MV-4-11 (cell line): ENCODE results near the gene SLC4A2.

Experiments used
- DNase-seq: peaks from one replicate; lab custom pipeline; 2025; lab: John Stamatoyannopoulos, UW

The SLC4A2 gene

DNA sequence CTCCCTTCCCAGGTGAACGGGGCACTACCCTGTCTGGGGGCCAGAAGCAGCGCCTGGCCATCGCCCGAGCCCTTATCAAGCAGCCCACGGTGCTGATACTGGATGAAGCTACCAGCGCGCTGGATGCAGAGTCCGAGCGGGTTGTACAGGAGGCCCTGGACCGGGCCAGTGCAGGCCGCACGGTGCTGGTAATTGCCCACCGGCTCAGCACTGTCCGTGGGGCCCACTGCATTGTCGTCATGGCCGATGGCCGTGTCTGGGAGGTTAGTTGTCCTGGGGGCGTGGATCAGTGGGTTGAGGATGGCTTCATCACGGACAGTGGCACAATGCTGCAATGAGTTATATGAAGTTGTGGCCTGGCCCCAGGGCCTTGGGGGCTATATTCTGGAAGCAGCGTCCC lies 15.4 kb upstream of the SLC4A2 start:
- DNase-seq: no peak

DNA sequence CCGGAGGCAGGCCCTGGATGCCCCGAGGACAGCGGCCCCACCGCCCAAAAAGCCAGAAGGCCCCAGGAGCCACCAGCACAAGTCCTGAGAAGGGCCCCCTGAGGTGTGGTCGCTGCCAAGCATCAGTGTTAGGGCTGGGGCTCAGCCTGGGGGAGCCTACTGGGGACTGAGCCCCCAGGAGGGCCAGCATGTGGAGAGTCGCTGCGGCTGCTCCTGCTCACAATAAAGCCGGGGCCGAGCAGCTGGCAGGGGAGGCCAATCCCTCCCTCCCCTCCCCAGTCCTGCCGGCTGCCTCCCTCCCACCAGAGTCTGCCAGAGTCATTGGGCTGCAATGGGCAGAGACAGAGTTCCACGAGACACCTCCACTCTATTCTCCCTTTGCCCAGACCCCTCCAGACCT lies 14.1 kb upstream of the SLC4A2 start:
- DNase-seq: no peak

DNA sequence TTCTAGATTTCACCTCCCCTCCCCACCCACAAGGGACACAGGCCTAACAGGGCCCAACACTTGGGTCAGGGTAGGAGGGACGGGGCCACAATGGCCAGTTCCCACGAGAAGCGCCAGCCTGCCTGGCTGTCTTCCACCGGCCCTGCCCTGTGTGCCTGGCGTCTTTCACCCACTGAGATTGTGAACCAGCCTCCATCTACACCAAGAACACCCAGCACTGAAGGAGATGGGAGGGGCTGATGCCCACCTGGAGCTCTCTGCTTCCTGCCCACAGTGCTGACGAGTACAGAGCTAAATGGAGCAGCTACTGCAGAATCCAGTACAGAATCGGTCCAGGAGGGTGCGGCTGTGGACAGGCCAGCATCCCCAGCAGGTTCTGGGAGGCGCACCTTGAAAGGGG lies 13.4 kb upstream of the SLC4A2 start:
- no peak for DNase-seq

DNA sequence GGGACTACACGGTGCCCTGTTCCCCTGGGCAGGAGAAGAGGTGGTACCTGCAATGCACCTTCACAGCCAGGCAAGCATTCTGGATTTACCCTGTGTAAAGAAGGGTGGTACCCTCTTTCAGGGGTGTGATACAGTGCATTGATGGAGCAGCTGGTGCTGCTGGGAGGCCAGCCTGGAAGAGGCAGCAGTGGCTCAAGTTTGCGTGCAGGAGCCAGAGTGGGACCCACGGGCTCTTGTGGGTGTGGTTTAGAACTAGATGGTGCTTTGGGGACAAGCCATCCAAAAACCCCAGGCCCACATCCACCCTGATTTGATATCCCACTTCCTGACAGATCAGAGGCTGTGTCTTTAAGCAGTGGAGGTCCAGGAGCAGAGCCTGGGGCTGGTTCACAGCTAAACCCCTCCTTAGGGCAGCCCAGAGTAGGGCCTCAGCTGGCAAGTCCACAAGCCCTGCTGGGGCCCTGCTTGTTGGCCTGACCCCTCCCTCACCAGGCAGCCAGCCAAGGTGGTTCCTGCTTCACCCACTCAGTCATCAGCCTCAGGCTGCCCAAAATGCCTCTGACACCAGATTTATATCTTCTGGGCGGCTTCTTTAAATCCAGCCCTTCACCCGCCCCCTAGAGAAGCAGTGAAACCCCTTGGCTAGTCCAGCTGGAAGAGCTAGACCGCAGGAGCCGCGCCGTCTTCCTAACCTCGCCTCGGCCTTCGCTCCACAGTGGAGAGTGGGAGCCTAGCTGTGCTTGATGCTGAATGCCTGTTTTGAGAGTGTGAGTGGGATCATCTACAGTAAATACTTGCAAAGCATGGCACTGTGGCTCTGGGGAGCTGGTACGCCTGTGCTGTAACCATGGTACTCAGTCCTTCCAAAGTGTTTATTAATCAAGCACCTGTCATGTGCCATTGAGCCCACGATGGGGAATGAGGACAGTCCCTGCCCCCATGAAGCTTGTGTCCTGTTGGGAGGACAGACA lies 12.5 kb upstream of the SLC4A2 start:
- DNase-seq: no peak

DNA sequence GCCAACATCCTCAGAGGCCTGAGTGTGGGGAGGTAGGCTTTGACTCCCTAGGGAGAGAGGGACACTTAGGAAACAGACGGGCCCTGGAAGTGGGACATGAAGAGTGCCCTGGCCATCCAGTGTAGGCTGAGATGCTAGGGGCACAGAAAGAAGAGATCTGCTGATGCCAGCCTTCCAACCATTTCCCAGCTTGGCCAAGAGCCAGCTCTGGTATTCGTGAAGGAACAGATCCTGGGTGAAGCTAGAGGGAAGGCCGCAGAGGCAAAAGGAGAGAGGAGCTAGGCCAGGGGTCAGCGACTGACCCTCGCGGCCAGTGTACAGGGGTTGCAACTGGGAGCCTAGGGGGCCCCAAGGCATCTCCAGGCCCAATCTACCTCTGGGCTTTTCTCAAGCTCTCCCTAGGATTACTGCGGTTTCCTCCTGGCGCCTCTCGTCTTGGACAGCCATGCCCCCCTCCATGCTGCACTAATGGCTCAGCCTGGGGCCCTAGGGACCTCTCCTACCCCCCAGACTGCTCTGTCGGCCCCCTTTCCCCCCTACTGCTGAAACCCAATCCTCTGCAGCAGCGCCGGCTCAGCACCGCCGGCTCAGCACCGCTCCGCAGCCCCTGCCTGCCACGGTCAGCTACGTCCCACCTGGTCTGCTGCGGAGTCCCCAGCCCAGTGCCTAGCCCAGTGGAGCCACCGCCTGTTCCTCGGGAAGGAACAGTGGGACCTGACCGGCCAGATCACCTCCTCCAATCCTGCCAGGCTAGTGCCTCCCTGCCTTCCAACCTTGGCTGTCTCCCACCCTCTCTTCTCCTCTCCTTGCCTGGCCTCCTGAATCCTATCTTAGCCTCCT lies 11.2 kb upstream of the SLC4A2 start, which contains the start of gene ASIC3:
ASIC3 (plus strand) TSS at position 556 of the 840 bp plus-strand sequence. CDS start 355 bp downstream, outside the sequence.
- DNase-seq: no peak

DNA sequence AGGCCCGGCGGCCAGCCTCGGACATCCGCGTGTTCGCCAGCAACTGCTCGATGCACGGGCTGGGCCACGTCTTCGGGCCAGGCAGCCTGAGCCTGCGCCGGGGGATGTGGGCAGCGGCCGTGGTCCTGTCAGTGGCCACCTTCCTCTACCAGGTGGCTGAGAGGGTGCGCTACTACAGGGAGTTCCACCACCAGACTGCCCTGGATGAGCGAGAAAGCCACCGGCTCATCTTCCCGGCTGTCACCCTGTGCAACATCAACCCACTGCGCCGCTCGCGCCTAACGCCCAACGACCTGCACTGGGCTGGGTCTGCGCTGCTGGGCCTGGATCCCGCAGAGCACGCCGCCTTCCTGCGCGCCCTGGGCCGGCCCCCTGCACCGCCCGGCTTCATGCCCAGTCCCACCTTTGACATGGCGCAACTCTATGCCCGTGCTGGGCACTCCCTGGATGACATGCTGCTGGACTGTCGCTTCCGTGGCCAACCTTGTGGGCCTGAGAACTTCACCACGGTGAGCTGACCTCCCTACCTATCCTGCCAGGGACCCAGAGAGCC lies 10.4 kb upstream of the SLC4A2 start:
- DNase-seq: no peak

DNA sequence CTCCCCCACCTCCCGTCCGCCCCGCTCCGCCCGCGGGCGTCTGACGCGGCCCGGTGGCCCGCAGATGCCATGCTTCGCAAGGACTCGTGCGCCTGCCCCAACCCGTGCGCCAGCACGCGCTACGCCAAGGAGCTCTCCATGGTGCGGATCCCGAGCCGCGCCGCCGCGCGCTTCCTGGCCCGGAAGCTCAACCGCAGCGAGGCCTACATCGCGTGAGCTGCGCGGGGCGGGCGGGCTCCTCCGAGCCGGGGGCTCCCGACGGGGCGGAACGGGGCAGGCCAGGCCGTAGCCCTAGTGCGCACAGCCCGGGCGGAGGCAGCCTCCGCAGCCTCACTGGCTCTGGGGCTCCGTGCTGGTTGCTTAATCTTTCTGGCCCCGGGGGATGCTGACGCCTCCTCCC lies 8.3 kb upstream of the SLC4A2 start:
- DNase-seq: peak; percentile 50

DNA sequence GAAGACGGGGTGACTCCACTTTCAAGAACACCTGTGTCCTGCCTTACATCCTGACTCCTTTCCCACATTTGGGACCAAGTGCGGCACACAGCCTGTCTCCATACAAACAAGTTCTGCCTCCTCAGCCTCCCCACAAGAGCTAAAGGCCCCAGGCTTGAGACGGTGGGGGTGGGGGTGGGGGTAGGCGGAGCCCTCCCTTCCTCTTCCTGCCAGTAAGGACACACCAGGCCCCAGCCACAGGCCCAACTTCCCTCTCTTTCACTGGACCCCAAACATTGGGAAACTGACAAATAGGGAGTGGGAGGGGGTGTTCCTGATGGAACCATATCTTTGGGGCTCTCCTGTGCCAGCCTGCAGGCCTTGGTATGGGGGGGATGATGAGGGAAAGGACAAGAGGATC lies 6.3 kb upstream of the SLC4A2 start:
- DNase-seq: peak; percentile 5

DNA sequence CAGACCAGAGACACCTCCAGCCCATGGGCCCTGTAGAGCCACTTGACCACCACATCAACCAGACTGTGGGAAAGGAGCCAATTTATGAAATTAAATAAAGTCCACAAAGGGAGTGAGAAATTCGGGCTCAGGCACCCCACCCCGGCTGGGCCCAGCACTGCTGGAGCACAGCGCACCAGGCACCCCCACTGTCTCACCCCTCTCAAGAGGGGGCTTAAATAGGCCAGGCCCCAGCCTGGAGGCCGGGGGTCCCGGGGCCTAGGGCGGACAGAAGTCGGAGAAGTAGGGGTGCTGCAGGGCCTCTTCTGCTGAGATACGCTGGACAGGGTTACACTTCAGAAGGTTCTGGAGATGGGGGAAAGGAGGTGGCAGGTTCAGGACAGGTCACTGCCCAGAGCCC lies 5.6 kb upstream of the SLC4A2 start:
- no peak for DNase-seq

DNA sequence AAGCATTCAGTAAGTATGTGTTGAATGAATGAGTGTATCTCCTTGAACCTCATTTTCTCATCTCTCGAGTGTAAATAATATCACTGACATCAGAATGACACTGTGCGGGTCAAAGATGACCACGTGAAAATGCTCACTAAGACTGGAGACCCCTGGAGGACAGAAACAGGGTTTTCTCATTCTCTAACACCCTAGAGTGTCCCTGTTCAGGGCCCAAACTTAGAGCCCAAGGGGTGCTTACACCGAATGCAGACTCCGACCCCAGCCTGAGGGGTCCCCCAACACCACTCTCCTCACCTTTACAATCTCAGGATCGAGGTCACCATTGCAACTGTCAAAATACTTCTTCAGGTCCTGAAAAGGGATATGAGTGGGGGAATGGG lies 3.1 kb upstream of the SLC4A2 start:
- DNase-seq: no peak

DNA sequence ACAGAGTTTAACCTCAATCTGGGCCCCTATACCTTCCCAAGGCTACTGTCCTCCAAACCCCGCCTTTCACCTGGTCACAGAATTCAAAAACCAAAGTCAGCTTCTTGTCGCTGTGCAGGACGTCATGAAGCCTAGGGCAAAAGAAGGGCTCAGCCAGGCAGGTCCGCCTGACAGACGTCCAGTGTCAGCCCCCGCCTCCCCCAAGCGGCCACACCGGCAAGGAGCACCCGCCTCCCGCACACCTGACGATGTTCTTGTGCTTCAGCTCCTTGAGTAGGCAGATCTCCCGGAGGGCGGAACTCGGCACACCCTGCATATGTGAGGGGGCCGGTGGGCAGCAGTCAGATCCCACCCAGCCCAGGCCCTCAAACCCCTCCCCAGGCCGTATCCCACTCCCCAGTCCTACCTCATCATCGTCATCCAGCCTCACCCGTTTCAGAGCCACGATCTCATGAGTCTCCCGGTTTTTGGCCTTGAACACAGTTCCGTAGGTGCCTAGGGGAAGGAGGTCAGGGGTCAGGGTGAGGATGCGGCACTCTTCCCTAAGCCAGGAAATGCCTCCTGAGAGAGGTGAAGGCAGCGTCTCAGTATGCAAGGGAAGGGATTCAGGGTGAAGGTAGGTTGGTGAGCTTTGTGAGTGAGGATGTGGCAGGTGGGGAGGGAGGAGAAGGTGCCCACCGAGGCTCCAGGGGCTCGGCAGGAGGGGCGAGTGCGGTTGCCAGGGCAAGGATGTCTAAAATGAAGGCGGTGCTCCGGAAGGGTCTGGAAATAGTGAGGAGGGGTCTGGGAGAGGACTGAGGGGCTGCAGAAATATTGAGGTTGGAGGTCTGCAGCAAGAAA lies 2.5 kb upstream of the SLC4A2 start:
- DNase-seq: no peak

DNA sequence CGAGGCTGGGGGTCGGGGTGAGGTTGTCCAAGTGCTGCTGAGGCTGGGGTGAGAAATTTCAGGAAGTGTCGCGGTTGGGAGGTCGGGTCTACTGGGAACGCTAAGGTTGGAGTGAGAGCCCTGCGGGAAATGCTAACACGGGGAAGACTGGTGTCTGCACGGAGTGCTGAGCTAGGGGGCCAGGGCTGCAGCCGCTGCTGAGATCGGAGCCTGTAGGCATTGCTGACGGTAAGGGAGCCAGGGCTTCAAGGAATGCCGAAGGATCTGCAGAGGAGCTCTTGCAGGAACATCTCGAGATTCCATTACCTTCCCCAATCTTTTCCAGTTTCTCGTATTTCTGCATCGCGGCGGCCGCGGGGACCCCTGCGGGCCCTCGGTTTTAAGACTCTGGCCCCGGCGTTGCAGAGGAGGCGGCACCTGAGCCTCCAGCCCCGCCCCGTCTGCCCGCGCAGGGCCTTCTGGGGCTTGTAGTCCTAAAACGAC lies 1.8 kb upstream of the SLC4A2 start, which contains the start of gene CDK5:
CDK5 (minus strand) TSS at position 392 of the 483 bp plus-strand sequence; CDS start at position 343, 49 bp downstream.
- DNase-seq: no peak

DNA sequence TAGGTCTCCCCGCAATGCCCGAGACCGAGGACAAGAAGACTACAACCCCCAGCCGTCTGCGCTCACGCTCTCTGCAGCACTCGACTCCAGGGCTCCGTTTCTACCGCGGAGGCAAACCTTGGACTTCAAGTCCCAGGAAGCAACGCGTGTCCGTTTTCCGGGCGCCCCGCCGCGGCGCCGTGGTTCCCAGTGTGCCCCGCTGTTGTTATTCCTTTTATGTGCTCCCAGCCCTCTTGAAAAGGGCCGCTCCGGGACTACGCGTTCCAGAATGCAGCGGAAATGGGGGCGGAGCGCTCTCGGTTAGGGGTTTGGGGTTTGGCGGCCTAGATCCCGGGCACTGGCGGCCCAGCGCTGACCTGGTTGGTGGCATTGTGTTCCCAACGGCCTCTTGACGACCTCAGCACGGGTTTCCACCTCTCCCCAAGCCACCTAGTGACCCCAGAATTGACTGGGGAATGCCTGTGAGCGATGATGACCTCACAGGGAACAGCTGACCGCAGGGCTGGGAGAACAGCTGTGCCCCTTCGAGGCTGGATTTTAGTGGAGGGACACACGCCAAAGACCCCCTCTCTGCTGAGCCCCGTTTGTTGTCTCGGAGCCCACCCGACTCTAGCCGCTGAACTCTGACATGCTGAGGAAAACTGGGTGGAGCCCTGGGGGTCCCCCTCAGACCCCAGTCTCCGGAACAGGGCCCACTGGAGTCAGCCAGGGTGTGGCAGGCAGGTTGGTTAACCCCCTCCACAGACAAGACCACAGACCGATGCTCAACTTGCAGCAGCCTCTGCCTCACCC lies 1.2 kb upstream of the SLC4A2 start:
- peak; percentile 98 for DNase-seq

DNA sequence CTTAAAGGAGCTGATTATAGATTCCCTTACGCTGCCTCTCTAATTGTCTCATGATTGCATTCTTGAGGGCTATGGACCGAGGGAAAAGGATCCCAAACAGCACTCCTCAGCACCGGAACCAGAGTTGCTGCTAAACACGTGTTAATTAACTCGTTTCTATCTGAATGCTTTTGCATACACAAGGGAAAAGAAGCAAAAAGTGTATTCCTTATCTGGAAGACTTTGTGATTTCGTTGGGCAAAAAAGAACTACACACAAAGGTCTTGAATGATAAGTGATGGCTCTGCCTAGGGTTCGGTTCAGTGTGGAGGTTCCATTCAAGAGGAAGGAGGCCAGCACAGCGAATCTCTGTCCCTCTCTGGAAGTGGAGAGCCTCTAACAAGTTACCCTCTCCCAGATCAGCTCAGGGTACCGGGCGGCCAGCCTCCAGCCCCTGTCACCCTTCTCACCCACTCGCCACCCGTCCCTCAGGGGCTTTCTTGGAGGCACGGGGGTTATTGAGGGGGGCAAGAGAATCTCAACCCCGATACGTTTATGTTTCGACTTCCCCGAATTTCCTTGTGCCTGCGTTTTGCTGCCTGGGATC lies 515 bp upstream of the SLC4A2 start:
- DNase-seq: peak; percentile 24

DNA sequence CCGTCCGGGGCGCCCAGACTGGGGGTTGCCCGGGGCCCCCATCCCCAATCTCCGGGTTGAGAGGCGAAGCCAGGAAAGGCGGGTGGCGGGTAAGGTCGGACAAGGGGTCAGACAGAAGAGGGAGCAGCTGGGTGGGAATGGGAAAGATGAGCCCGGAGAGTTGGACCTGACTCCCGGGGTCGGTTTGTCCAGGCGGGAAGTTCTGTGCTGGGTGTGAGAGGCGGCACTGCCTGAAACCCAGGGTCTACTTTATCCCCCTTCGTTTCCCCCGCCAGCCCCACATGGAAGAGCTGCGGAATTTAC lies 675 bp downstream of the SLC4A2 start:
- DNase-seq: no peak

DNA sequence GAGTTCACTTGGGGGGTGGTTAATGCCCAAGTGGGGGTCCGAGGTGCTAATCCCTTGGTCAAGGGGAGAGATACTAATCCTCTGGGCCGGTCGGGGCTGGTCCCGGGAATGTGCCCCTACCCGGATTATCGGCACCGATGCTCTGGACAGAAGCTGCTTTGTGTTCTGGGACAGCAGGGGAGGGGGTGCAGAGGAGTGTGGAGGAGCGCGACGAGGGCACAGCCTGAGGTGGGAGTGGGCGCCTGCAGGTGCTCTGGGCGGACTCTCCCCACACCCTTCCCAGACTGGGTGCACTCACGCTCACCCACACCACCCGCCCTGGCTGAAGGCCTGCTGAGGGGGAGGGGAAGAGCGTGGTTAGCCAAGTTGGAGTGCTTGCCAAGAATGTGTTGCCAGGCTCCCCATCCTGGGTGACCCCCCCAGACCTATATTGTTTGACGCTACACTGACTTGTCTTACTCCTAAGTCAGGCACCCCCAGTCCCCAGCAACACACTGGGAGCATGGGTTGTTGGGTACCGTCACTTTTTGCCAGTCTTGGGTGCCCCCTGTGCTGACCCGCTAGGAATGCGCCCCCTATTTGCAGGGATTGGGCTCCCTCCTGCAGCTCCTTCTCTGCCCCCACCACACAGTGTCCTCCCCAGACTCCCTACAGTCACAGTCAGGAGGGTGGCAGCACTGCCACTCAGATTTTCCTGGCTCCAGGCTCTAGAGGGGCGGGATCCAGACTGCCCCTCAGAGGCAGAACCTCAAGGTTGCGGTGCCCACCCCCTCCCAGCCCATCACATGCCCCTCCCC lies 1.2 kb downstream of the SLC4A2 start:
- no peak for DNase-seq

DNA sequence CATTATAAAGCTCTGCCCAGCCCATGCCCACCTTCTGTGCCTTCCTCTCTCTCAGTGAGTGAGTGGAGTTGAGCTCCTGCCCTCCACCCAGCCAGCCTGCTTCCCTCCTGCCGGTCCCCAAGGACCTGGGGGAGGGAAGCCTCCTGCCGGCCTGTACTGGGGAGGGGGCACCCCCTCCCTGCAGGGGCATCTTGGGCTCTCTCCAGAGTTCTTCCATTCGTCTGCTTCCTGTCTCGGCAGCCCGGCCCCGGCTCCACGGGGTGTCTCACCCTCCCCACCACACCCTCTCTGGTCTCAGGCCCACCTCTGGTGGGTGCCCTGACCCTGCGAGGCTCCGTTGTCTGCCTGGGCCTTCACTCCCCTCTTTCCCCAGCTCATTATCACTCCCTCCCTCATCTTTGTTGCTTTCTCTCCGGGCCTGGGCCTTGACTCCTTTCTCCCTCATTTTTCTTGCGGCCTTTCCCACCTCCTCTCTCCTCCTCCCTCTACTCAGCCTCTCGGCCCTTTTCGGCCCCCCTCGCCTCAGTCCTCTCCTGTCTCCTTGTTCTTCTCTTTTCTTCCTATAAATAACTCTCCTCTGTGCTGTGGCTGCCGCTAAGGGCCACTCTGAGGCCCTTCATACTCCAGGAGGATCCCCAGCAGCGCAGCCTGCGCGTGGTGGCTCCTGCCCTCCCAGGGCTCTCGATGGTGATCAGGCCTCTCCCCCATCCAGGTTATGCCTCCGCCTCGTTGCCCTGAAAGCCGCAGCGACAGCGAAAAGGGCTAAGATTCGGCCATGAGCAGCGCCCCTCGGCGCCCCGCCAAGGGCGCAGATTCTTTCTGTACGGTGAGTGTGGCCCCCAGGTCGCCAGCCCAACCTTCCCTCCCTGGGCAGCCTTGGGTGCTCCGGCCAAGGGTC lies 2.1 kb downstream of the SLC4A2 start:
- no peak for DNase-seq

DNA sequence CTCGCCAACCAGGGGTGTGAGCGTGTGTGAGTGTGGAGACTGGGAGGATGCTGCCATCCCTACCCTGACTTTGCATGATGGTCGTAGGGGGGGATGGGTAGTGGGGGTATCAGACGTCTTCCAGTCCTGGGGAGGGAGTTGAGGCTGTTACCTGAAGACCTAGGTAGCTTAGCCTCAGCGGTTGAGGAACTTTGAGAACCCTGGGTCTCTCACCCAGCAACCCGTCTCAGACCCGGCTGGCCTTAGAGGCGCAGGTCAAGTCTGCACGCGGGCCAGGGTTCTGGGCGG lies 2.7 kb downstream of the SLC4A2 start:
- DNase-seq: no peak
